ENCODE results near the gene RNF43.

Gene RNF43

GRCh38 chr17:58412064-58412703 lies 5.2 kb downstream of the RNF43 start:
- H3K27ac ChIP-seq, result no peak overlapping the region

GRCh38 chr17:58411408-58411894 lies 5.9 kb downstream of the RNF43 start:
- Histone ChIP-seq H3K9ac (no peak overlapping the region), H4K20me1 (no peaks in the 10 kb centered on the region), H3K27ac (no peak overlapping the region), H3K27me3 (no peaks in the 10 kb centered on the region), H3K9me3 (replicated peaks in 1 of 11) (no peaks in the 10 kb centered on the region), H3K4me1 (no peaks in the 10 kb centered on the region), H3K4me2 (no peak overlapping the region), H3K36me3 (no peaks in the 10 kb centered on the region), H3K4me3 (no peak overlapping the region)
- TF ChIP-seq Cebpa-rat (IDR thresholded peaks at IDR 0.05), result no peak

More at GRCh38 chr17:58412064-58412703, 5.2 kb downstream of the RNF43 start:
- Histone ChIP-seq H3K9me3 (replicated peaks in 1 of 11) (no peaks in the 10 kb centered on the region), H3K4me2 (no peak overlapping the region), H3K36me3 (no peaks in the 10 kb centered on the region), H3K4me3 (no peak overlapping the region), H3K4me1 (peaks cover 0 to 4% (median 1%) of the 10 kb centered on the region in 10 experiments; a peak in 13 of 20 replicates), H3K9ac (no peak overlapping the region), H3K27me3 (no peaks in the 10 kb centered on the region), H4K20me1 (no peaks in the 10 kb centered on the region)
- TF ChIP-seq Cebpa-rat (IDR thresholded peaks at IDR 0.05), result no peak

DNA sequence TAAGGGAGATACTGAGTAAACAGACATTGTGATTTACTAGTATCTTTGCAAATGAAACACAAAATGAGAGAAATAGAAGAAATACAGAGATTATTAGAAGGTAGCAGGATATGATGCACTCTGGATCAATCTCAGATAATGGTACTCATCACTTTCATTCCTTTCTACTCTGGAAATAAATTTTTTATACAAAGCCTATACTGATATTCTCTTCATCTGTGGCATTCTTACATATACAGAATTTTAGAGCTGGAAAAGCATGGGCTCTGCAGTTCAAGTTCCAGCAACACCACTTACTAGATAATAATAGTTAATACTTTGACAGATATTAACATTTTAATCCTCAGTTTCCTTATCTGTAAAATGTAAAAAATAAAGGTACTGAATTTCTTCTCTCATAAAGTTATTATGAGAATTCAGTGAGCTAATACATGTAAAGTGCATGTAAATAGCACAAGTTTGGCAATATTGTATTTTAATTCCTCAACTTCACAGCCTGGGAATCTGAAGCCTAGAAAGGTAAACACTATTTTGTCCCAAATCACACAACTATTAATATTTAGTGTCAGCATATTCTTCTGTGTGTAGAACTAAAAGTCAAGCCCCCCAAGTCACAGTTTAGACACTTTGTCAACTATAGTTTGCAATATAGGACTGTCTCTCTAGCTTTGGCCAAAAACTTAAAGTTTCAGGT lies 6.5 kb downstream of the RNF43 start:
- Histone ChIP-seq H3K36me3 (no peaks in the 10 kb centered on the region), H3K4me3 (no peak overlapping the region), H3K27me3 (no peaks in the 10 kb centered on the region), H3K9me3 (replicated peaks in 1 of 11) (no peaks in the 10 kb centered on the region), H3K4me1 (no peaks in the 10 kb centered on the region), H3K9ac (no peak overlapping the region), H3K27ac (no peak overlapping the region), H3K4me2 (no peak overlapping the region), H4K20me1 (no peaks in the 10 kb centered on the region)
- no peak for TF ChIP-seq Cebpa-rat (IDR thresholded peaks at IDR 0.05)

- H3K9me3 ChIP-seq (replicated peaks in 1 of 11), result no peaks in the 10 kb centered on the region
- H3K27me3 ChIP-seq, result no peaks in the 10 kb centered on the region
- H3K4me1 ChIP-seq, result no peaks in the 10 kb centered on the region
- no peak for TF ChIP-seq Cebpa-rat (IDR thresholded peaks at IDR 0.05)
- H3K36me3 ChIP-seq, result no peaks in the 10 kb centered on the region
- H3K27ac ChIP-seq, result no peak overlapping the region
- no peak overlapping the region for H3K9ac ChIP-seq
- H4K20me1 ChIP-seq, result no peaks in the 10 kb centered on the region
- H3K4me2 ChIP-seq, result no peak overlapping the region
- no peak overlapping the region for H3K4me3 ChIP-seq
Observed at GRCh38 chr17:58409432-58409831, 7.9 kb downstream of the RNF43 start.

DNA sequence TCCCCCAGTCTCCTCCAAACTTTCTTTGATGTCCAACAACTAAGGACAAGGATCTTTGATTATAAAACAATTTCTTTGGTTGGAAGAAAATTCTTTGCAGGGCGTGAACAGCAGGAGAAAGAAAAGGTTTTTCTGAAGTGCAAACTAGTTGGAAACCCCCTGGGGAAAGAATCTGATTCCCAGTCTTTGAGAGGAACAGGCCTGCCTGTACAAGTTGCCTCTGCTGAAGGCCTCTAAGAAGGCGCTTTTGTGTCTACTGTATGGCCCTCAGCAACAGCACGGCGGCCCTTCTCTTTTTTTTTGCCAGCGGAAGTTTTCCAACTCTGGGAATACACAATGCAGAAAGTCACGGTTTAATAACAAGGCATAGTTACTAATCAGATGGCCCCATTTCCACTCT lies 14.0 kb downstream of the RNF43 start:
- no peak overlapping the region for H3K9ac ChIP-seq
- H3K9me3 ChIP-seq (replicated peaks in 1 of 11), result no peaks in the 10 kb centered on the region
- H3K27me3 ChIP-seq, result no peaks in the 10 kb centered on the region
- no peak overlapping the region for H3K27ac ChIP-seq
- H3K4me1 ChIP-seq, result peaks cover 0 to 17% (median 12%) of the 10 kb centered on the region in 10 experiments; a peak in 13 of 20 replicates
- TF ChIP-seq Cebpa-rat (IDR thresholded peaks at IDR 0.05), result no peak
- peak overlapping the region in 2 of 11 experiments; percentile 65 to 76; a peak in 3 of 22 replicates for H3K4me2 ChIP-seq
- no peak overlapping the region for H3K4me3 ChIP-seq
- H4K20me1 ChIP-seq, result no peaks in the 10 kb centered on the region
- no peaks in the 10 kb centered on the region for H3K36me3 ChIP-seq

DNA sequence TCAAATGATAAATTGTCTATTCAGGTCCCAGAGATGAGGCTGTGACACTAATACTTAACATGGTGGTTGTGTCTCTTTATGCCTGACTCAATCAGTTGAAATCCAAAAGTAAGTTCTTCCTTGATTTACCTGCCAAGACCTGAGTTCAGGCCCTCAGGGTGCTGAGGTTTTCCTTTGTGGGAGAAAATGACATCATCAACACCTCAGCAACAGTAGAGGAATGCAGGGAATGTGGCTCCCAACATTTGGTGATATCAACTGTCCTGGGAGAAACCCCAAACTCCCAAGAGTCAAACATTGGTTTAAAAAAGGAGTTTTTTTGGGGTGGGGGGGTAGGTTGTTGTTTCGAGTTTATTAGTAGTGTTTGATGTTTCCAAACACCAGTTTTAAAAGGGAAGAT lies 14.7 kb downstream of the RNF43 start:
- H3K4me1 ChIP-seq, result peaks cover 0 to 17% (median 12%) of the 10 kb centered on the region in 10 experiments; a peak in 13 of 20 replicates
- peak overlapping the region in 8 of 11 experiments; percentile 25 to 76 (median 56); a peak in 13 of 22 replicates for H3K4me2 ChIP-seq
- H3K27ac ChIP-seq, result no peak overlapping the region
- TF ChIP-seq Cebpa-rat (IDR thresholded peaks at IDR 0.05), result no peak
- no peak overlapping the region for H3K4me3 ChIP-seq
- H4K20me1 ChIP-seq, result no peaks in the 10 kb centered on the region
- H3K9ac ChIP-seq, result no peak overlapping the region
- H3K9me3 ChIP-seq (replicated peaks in 1 of 11), result no peaks in the 10 kb centered on the region
- H3K27me3 ChIP-seq, result no peaks in the 10 kb centered on the region
- no peaks in the 10 kb centered on the region for H3K36me3 ChIP-seq

GRCh38 chr17:58402047-58402446 lies 15.3 kb downstream of the RNF43 start:
- Histone ChIP-seq H3K4me1 (peaks cover 0 to 17% (median 12%) of the 10 kb centered on the region in 10 experiments; a peak in 13 of 20 replicates), H3K36me3 (no peaks in the 10 kb centered on the region), H3K9ac (no peak overlapping the region), H3K4me3 (no peak overlapping the region), H4K20me1 (no peaks in the 10 kb centered on the region), H3K9me3 (replicated peaks in 1 of 11) (no peaks in the 10 kb centered on the region), H3K4me2 (peak overlapping the region in 8 of 11 experiments; percentile 25 to 76 (median 56); a peak in 15 of 22 replicates), H3K27me3 (no peaks in the 10 kb centered on the region), H3K27ac (no peak overlapping the region)
- TF ChIP-seq Cebpa-rat (IDR thresholded peaks at IDR 0.05), result no peak

- Histone ChIP-seq H3K9ac (no peak overlapping the region), H3K4me2 (peak overlapping the region in 1 of 11 experiments; percentile 76; a peak in 1 of 22 replicates), H3K4me1 (peaks cover 0 to 17% (median 12%) of the 10 kb centered on the region in 10 experiments; a peak in 13 of 20 replicates), H3K27me3 (no peaks in the 10 kb centered on the region), H3K27ac (no peak overlapping the region), H3K4me3 (no peak overlapping the region), H3K9me3 (replicated peaks in 1 of 11) (no peaks in the 10 kb centered on the region), H3K36me3 (no peaks in the 10 kb centered on the region), H4K20me1 (no peaks in the 10 kb centered on the region)
- TF ChIP-seq Cebpa-rat (IDR thresholded peaks at IDR 0.05), result no peak
Observed at GRCh38 chr17:58401287-58401686, 16.0 kb downstream of the RNF43 start.

- H3K9ac ChIP-seq, result no peak overlapping the region
- no peak overlapping the region for H3K4me3 ChIP-seq
- H3K9me3 ChIP-seq (replicated peaks in 1 of 11), result no peaks in the 10 kb centered on the region
- H4K20me1 ChIP-seq, result no peaks in the 10 kb centered on the region
- no peak for TF ChIP-seq Cebpa-rat (IDR thresholded peaks at IDR 0.05)
- H3K4me1 ChIP-seq, result peaks cover 0 to 17% (median 12%) of the 10 kb centered on the region in 10 experiments; a peak in 13 of 20 replicates
- H3K27me3 ChIP-seq, result no peaks in the 10 kb centered on the region
- H3K36me3 ChIP-seq, result no peaks in the 10 kb centered on the region
- no peak overlapping the region for H3K4me2 ChIP-seq
- no peak overlapping the region for H3K27ac ChIP-seq
Observed at GRCh38 chr17:58400826-58401225, 16.5 kb downstream of the RNF43 start.
